BE2C (cell line): ENCODE data around the gene OR14C36.

Experiments used
- DNase-seq: peaks from one replicate; pipeline ENCODE4 v3.0.0-alpha.2; 2020
- H3K27me3 ChIP-seq: fragments of 250-450 bp; sonication (Bioruptor Pico); 2 replicates; pipeline ENCODE4 v1.5.1; 2020; ENCODE audit warnings: mild to moderate bottlenecking
- H3K36me3 ChIP-seq: fragments of 250-450 bp; sonication (Bioruptor Pico); 2 replicates; pipeline ENCODE4 v1.5.1; 2020; ENCODE audit warnings: mild to moderate bottlenecking
- H3K4me1 ChIP-seq: fragments of 250-450 bp; sonication (Bioruptor Pico); 2 replicates; pipeline ENCODE4 v1.5.1; 2020
- H3K4me3 ChIP-seq: 2 replicates; pipeline ENCODE4 v1.5.1; 2011; ENCODE audit warnings: low read depth, low read length
- H3K9me3 ChIP-seq: fragments of 250-450 bp; sonication (Bioruptor Pico); 2 replicates; pipeline ENCODE4 v1.5.1; 2020
- CTCF ChIP-seq: IDR thresholded peaks from 2 replicates; pipeline ENCODE4 v1.5.1; 2012; ENCODE audit warnings: mild to moderate bottlenecking, low read depth, low read length

The OR14C36 gene

GRCh38 chr1:248343451-248343850 is 5.1 kb upstream of the OR14C36 start:
- H3K4me3 ChIP-seq, result no peak overlapping the region
- H3K4me1 ChIP-seq, result no peaks in the 10 kb centered on the region
- DNase-seq, result no peak
- H3K27me3 ChIP-seq, result no peaks in the 10 kb centered on the region
- TF ChIP-seq CTCF, result no peak
- H3K36me3 ChIP-seq, result no peaks in the 10 kb centered on the region
- H3K9me3 ChIP-seq, result no peaks in the 10 kb centered on the region

GRCh38 chr1:248359415-248359814 is 10.8 kb downstream of the OR14C36 start:
- Histone ChIP-seq H3K27me3 (no peaks in the 10 kb centered on the region), H3K4me1 (no peaks in the 10 kb centered on the region), H3K4me3 (no peak overlapping the region), H3K9me3 (no peaks in the 10 kb centered on the region), H3K36me3 (no peaks in the 10 kb centered on the region)
- DNase-seq, result no peak
- TF ChIP-seq CTCF, result no peak

GRCh38 chr1:248361121-248361715 is 12.6 kb downstream of the OR14C36 start, which contains the start of gene OR2T4:
OR2T4 (plus strand) TSS chr1:248361665; CDS start chr1:248361665, 0 bp downstream.
- Histone ChIP-seq H3K4me3 (no peak within 1 kb of the TSS), H3K4me1 (no peaks in the 10 kb centered on the region), H3K9me3 (no peaks in the 10 kb centered on the region), H3K27me3 (no peaks in the 10 kb centered on the region), H3K36me3 (no peaks in the 10 kb centered on the region)
- DNase-seq, result no peak
- TF ChIP-seq CTCF, result no peak

- H3K36me3 ChIP-seq, result no peaks in the 10 kb centered on the region
- DNase-seq, result no peak
- TF ChIP-seq CTCF, result no peak
- no peaks in the 10 kb centered on the region for H3K4me1 ChIP-seq
- no peaks in the 10 kb centered on the region for H3K9me3 ChIP-seq
- no peak overlapping the region for H3K4me3 ChIP-seq
- H3K27me3 ChIP-seq, result no peaks in the 10 kb centered on the region
Observed at GRCh38 chr1:248366609-248367008, 18.0 kb downstream of the OR14C36 start.

- no peak for DNase-seq
- Histone ChIP-seq H3K9me3 (no peaks in the 10 kb centered on the region), H3K4me3 (no peak overlapping the region), H3K36me3 (no peaks in the 10 kb centered on the region), H3K27me3 (no peaks in the 10 kb centered on the region), H3K4me1 (no peaks in the 10 kb centered on the region)
- no peak for TF ChIP-seq CTCF
Observed at GRCh38 chr1:248372394-248372793, 23.8 kb downstream of the OR14C36 start.

GRCh38 chr1:248373761-248374160 is 25.2 kb downstream of the OR14C36 start:
- H3K36me3 ChIP-seq, result no peaks in the 10 kb centered on the region
- H3K4me3 ChIP-seq, result no peak overlapping the region
- DNase-seq, result no peak
- no peaks in the 10 kb centered on the region for H3K9me3 ChIP-seq
- no peaks in the 10 kb centered on the region for H3K4me1 ChIP-seq
- H3K27me3 ChIP-seq, result no peaks in the 10 kb centered on the region
- TF ChIP-seq CTCF, result no peak
